Measurements from ENCODE around the gene IL19.
"Not testable (repeated sequence)": the region's sequence is repeated elsewhere in the genome, so short reads cannot be mapped to it uniquely, and the experiment has no call there.

IL19 gene

DNA sequence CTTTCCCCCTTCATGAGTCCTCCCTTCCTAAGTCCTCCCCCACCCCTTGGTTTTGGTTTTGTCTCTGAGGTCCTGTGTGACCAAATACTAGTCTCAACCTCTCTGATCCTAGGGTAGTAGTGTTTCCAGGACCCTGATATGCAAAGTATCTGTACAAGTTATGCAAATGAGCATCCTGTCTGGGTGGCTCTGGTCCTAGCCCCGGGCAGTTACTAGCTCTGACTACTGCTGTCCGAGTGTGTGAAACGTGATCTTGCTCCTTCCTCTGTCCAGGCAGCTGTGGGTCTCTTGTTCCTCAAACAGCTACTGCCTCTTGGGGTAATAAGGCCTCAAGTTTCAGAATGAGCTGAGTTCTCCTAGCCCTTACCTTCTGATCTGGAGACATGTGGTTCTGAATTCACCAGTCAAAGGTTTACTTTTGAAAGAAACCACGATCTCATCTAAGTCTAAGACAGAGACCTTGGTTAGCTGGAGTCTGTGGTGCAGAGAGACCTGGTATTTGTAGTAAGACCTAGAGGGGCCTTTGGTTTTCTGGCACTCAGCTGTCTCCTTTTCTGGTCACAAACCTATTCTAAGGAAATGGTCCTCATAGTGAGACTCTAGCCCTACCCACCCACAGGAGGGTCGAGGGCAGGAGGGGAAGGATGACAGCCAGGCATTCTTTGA, 31.0 kb upstream of the IL19 start:
- peak in 1 of 2 donors; percentile 31 for DNase-seq (ENCODE audit: low read depth in 2 of 2)

DNA sequence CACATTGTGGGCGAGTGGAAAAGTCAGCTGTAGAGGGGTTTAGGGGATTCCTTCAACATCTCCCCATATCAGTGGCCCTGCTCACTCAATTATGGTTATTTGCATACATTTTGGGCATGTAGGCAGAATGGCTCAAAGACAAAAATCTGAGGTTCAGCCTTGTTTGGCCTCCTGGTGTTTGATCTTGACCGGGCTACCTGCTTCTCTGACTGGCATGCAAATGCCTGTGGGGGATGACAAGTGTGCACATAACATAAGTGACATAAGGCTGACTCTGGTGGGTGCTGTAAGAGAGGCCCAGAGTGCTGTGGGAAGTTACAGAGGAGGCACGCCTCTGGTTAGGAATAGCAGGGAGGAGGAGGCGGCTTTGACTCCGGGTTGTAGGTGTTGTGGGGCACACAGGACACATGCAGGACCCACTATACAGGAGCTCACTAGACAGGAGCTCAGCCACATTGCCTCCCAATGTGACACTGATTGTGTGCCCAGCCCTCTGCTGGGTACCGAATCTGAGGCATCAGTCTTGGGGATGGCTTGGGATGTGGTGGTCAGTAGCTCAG, 29.4 kb upstream of the IL19 start:
- DNase-seq (ENCODE audit: low read depth in 2 of 2): no peak

DNA sequence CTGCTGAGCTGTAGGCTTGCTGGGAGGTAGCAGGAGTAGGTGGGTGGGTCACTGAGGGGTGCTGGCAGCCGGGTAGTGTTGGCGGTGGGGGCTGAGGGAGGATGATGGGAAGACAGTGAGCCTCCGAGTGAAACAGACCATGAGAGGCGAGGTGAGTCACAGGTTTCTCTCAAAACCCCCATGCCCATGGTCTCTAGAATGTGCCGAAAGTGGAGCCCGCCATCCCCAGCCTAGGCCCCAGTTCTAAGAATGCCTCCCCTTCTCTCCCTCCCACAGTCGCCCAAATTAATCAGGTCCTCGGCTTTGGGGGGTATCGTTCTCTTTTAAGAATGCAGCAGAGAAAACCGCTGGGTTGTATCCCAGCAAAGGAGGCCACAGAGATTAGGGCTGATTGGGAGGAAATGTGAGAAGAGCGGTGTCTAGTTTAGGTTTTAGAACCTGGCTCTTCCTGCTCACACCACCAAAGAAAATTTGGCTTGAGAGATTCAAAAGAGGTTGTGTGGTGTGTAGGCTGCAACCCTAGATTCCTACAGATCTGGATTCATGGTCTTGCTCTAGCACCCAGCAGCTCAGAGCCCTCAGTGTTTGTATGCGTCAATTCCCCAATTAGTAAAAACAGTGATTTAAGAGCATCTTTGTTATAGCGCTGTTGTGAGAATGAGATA, 27.7 kb upstream of the IL19 start:
- no peak for DNase-seq (ENCODE audit: low read depth in 2 of 2)

DNA sequence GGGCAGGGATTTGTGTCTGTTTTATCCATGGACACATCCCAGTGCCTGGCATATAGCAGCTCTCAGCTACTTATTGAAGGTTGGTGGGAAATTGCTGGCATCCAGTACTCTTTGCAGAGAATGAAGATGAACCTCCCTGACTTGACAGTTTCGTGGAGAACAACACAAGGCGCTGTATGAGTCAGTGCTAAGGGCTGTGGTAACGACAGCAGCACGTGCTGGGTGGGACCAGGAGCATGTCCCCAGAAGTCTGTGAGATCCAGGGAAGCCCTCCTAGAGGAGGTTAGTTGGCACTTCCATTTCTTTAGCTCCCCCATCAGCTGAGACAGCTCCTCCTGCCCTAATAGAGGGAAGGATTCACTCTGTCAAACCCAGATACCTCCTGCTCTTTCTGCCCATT, 25.9 kb upstream of the IL19 start:
- DNase-seq (ENCODE audit: low read depth in 2 of 2): no peak

DNA sequence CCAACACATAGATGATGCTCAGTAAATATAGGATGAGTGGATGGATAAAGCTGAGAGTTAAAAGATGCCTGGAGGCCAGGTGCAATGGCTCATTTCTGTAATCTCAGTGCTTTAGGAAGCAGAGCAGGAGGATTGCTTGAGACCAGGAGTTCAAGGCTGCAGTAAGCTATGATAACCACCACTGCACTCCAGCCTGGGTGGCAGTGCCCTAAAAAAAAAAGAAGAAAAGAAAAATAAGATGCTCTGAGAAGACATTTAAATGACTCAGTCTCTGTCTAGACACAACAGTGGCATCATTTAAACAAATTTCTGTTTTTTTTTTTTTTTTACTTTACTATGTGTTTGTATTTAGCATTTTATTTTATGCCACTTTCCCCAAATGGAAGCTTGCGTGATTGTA, 25.3 kb upstream of the IL19 start:
- no peak for DNase-seq (ENCODE audit: low read depth in 2 of 2)

DNA sequence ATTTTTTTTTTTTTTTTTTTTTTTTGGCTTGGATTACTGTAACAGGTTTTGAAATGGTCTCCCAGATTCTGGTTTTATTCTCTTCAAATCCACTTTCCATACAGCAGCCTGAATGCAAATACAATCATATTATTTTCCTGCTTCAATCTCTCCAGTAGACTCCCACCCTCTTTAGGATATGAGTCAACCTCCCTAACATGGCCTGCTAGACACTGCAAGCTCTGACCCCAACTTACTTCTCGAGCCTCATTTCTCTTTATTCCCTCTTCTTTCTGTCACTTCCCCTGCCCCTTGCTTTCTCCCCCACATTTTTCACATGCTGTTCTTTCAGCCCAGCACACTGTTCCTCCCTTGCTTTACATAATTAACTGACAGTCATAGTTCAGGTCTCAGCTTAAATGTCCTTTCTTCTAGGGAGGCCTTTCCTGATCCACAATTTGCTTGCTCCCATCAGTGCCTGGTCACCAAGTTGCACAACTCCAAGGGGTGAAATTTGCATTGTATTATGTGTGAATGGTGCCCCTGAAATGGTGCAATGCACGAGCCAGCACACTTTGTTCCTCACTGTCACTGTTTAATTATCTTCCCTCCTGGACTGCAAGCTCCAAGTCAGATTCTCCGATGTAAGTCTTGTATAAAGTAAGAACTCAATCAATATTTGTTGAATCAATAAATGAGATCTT, 22.1 kb upstream of the IL19 start:
- no peak for DNase-seq (ENCODE audit: low read depth in 2 of 2)

DNA sequence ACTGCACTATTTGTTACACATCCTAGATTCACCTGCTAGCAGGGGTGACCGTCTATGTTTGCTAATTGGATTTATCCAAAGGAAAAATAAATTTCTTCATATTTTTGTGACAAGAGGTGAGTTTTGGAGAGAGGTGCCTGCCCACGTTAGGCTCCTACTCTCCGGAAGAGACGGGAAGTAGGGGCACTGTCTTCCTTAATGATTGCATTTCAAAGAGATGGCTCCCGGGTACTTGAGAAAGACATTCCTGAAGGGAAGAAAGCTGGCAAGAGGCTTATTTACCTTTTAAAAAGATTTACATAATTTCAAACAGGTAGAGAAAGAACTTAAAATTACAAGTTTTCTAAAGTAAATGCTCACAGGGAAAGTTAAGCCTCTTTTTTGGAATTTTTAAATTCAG, 18.7 kb upstream of the IL19 start:
- DNase-seq (ENCODE audit: low read depth in 2 of 2): no peak

DNA sequence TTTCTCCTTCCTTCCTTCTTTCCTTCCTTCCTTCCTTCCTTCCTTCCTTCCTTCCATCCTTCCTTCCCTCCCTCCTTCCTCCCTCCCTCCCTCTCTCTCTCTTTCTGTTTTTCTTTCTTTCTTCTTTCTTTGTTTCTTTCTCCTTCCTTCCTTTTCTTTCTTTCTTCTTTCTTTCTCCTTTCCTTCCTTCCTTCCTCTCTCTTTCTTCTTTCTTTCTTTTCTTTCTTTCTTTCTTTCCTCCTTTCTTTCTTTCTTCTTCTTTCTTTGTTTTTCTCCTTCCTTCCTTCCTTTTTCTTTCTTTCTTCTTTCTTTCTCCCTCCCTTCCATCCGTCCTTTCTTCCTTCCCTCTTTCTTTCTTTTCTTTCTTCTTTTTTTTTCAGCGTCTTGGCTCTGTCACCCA, 18.1 kb upstream of the IL19 start:
- no peak for DNase-seq (ENCODE audit: low read depth in 2 of 2)

DNA sequence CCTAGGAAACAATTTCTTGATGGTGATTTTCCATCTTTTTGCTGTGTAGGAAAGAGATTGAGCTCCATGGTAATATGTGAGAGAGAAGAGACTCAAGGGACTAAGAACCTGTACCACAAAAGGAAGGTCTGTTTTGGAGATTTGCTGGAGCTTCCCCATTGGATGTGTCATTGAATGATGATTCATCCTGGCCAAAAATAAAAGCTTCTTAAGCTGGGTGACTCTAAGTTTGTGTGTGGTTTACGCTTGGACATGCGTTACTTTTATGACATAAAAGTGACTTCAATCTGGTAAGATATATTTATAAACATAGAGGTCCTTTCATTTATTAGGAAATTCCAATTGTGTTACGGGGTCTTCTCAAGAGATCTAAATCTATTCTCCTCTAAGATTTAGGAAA, 17.4 kb upstream of the IL19 start:
- no peak for DNase-seq (ENCODE audit: low read depth in 2 of 2)

DNA sequence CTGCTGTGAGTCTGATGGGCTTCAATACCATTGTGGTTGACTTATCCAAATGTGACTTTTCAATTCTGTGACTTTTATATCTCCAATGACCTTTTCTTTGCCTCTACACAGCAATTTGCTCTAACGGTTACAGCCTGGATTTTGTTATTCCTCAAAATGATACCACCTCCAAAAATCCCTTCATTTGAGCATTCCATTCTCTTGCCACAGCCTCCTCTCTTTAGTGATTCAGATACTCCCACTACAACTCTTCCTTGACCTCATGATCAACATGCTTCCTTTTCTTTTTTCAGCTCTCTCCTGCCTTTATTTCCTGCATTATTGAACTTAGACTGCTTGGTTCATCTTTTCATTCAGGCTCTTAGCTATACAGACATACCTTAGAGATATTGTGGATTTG, 16.6 kb upstream of the IL19 start:
- no peak for DNase-seq (ENCODE audit: low read depth in 2 of 2)

DNA sequence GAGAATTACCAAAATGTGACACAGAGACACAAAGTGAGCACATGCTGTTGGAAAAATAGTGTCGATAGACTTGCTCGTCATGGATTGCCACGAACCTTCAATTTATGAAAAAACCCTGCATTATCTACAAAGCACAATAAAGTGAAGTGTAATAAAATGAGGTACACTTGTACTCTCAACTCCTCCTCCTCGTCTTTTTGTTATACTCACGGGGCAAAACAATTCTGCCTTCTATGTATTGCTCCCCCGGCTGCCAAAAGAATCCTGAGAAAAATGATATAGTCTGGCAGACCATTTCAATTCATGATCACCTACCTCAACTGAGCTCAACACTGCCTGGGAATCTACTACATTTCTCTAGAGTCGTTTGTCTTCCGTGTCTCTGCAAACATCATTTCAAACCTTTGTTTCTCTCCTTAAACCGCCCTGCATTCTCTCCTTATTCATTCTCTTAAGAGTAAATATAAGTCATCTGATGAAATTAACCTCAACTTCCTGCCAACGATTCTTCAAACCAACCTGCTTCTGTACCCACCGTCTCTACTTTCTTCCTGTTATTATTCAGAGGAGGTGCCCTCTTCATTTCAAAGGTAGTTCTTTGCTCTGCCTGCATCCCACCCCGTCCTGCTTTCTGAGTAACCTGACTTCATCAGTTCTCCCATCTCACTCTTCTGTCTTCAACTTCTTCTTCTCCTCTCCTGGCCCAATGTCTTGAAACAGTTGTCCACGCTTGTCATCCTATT, 12.9 kb upstream of the IL19 start:
- DNase-seq (ENCODE audit: low read depth in 2 of 2): no peak

DNA sequence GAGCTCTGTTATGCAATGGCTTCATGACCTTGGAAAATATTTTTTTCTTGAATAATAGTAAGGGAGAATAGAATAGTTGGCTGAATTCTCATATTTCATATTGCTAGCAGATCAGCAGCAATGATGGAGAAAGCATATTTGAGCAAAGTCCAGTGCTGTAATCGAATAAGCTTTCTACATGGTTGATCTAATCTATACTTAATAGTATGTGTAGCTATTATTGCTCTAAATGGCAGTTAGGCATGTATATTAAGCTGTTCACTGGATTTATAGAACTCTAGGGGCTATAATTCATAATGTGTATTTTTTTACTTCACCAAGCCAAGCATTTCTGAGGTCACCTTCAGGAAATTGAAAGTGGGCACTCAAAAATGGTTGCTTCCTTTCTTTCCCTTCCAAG, 10.0 kb upstream of the IL19 start:
- no peak for DNase-seq (ENCODE audit: low read depth in 2 of 2)

DNA sequence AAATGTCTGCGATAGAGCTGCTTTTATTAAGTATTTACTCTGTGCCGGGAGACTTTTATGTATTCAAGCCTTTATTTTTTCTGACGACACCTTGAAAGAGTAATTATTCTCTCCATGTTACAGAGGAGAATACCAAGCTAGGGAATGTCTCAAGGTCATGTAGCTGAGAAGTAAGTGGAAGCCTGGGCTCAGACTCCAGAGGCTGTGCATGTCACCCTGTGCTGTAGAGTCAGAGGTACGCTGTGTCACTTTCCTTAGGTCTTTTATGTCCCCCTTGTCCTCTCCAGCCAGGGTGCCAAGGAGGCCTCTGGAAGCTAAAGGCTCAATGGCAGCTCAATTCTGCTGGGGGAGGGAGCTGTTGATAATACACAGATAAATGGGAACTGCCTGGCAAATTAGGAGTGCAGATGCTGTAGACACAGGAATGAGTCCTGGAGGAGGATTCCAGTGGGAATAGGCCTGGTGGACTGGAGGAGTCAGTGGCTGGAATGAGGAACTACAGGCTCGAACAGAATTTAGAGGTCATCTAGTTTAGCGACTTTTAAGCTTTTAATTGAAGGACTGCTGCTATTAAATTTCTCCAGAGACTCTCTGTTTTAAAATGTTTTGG, 9.3 kb upstream of the IL19 start:
- no peak for DNase-seq (ENCODE audit: low read depth in 2 of 2)

DNA sequence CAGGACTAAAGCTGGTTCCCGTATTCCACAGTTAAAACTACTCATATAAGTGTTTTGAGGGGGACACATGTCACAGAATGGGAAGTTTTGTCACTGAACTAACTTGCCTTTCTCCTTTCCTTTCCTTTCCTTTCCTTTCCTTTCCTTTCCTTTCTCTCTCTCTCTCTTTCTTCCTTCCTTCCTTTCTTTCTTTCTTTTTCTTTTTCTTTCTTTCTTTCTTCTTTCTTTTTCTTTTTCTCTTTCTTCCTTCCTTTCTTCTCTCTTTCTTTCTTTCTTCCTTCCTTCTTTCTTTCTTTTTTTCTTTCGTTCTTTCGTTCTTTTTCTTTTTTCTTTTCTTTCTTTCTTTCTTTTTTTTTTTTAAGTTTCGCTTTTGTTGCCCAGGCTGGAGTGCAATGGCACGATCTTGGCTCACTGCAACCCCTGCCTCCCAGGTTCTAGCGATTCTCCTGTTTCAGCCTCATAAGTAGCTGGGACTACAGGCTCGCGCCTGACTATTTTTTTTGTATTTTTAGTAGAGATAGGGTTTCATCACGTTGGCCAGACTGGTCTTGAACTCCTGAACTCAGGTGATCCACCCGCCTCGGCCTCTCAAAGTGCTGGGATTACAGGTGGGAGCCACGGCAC, 7.7 kb upstream of the IL19 start:
- not testable (repeated sequence) for DNase-seq (ENCODE audit: low read depth in 2 of 2)

DNA sequence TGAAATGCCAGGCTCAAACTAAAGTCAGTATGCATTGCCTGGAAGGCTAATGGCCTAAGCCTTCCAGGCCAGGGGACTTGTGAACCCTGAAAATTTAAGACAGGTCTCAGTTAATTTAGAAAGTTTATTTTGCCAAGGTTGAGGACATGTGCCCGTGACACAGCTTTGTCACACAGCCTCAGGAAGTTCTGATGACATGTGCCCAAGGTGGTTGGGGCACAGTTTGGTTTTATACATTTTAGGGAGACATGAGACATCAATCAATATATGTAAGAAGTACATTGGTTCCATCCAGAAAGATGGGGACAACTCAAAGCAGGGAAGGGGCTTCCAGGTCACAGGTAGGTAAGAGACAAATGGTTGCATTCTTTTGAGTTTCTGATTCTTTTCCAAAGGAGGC, 4.8 kb upstream of the IL19 start:
- not testable (repeated sequence) for DNase-seq (ENCODE audit: low read depth in 2 of 2)

DNA sequence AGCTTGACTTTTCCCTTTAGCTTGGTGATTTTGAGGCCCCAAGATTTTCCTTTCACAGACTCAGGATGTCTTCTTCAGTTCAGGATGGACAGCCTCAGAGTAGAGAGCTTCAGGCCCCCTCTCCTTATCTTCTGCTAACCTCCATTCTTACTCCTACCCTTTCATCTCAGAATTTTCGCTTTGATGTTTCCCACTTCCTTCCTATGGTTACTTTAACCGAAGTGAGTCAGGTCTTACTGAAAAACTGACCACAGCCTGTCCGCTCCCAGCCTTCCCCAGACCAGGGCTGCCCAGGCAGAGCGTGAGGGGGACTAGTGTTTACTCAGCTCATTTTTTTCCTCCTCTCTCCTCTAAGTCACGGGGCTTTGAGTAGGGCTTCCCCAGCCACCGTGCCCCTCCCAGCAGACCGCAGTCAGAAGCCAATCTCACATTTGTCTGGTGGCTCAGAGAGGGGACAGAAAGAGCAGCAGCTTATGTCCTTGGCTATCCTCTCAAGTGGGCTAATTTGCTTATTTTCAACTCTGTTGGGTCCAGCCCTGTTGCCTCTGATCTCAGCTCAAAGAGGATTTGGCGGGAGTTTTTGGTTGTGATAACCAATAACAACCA, 4.2 kb upstream of the IL19 start:
- peak in 1 of 2 donors; percentile 52 for DNase-seq (ENCODE audit: low read depth in 2 of 2)

DNA sequence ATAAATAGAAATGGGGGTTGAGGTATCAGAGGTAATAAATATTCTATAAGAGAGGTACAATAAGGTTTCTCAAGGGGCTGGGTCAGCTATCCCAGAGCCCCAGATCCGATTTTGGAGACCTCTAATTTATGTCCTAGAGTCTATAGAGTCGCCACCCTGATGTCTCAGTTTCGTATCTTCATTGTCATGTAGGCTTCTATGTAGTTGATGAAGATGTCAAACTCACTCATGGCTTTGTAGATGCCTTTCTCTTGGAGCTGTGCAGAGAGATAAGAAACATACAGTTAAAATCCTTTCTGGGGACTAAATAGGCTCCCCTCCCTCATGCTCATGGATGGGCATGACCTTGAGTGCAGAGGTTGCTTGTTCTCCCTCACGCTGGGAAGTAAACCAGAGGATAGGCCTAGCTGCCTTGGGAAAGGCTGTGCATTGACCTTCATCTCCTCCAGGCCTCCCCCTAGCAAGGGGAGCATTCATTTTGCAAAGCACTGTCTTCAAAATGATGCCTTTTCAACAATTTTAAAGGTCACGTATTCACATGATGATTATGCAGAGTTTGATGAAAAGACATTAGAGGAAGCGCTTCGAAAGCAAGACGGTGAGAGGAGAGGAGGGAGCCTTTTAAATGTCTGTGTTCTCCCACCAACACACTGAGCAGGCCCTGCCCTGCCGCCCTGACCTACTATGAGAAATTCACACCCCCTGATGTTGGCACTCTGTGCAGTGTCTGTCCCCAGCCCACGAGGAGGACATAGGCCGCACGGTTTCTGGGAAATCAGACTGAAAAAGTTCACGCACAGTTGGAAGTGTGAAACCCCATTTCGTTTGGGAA, 1.9 kb upstream of the IL19 start:
- no peak for DNase-seq (ENCODE audit: low read depth in 2 of 2)

DNA sequence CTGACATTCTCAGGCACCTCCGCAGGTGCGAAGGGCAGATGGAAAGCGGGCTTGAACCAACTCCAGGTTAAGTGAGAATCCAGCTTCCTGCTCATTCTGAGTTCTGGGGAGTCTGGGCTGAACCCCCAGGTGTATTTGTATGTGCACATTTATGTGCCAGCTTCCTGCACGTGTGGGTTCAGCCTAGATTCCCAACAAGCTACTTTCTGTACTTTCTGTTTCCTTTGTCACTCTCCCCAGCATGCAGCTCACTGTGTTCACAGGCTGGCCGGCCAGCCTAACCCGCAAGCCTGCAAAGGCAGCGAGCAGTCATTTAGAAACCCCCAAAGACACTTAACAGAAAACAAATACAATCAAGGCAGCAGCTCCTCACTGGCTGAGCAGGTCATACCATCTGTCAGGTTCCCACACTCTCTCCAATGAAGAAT, 1.3 kb upstream of the IL19 start:
- peak; percentile 48 to 54 for DNase-seq (ENCODE audit: low read depth in 2 of 2)

DNA sequence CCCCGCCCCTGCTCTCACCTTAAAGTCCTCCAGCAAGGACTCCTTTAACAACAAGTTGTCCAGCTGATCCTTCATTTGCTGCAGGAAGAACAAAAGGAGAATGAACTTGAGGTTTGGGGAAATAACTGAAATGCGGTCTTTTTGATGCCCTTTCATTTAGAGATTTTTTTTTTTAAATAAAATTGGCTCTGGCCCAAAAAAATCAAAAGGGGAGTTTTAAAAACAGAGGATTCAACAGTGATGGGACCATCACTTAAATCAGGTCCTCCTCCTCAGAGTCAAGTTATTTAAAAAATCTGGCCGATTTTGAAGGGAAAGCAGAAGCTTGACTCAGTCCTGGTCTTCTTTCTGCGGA, 742 bp downstream of the IL19 start:
- no peak for DNase-seq (ENCODE audit: low read depth in 2 of 2)
